Keratinocyte (primary cell): ENCODE data around the gene DHODH.

Experiments
- EZH2 ChIP-seq: IDR thresholded peaks from one replicate; pipeline ENCODE4 v1.6.1; 2012; ENCODE audit warnings: inconsistent platforms, mild to moderate bottlenecking, low read length, moderate library complexity
- TF ChIP-seq, protein P1 (sequence below), 3 experiments: IDR thresholded peaks in 1 of 3; conservative IDR thresholded peaks in 1 of 3; optimal IDR thresholded peaks in 1 of 3; 2 replicates in 2 of 3; 3 replicates in 1 of 3; pipeline versions ENCODE3 to v1.5.1; 2011; ENCODE audit warnings: low read length in 3 of 3, mild to moderate bottlenecking in 3 of 3, moderate library complexity in 2 of 3, control low read depth in 1 of 3, inconsistent platforms in 1 of 3; ENCODE audit not compliant: insufficient read depth in 2 of 3; ENCODE audit errors: extremely low read depth in 1 of 3

GRCh38 chr16:72002619-72003018 is 5.9 kb upstream of the DHODH start:
- TF ChIP-seq, protein P1, sequence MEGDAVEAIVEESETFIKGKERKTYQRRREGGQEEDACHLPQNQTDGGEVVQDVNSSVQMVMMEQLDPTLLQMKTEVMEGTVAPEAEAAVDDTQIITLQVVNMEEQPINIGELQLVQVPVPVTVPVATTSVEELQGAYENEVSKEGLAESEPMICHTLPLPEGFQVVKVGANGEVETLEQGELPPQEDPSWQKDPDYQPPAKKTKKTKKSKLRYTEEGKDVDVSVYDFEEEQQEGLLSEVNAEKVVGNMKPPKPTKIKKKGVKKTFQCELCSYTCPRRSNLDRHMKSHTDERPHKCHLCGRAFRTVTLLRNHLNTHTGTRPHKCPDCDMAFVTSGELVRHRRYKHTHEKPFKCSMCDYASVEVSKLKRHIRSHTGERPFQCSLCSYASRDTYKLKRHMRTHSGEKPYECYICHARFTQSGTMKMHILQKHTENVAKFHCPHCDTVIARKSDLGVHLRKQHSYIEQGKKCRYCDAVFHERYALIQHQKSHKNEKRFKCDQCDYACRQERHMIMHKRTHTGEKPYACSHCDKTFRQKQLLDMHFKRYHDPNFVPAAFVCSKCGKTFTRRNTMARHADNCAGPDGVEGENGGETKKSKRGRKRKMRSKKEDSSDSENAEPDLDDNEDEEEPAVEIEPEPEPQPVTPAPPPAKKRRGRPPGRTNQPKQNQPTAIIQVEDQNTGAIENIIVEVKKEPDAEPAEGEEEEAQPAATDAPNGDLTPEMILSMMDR (optimal IDR thresholded peaks at IDR 0.05 in 1 of 3, IDR thresholded peaks at IDR 0.05 in 1 of 3, conservative IDR thresholded peaks at IDR 0.05 in 1 of 3; ENCODE audit: extremely low read depth in 1 of 3, insufficient read depth in 2 of 3, low read length in 3 of 3): no peak
- no peak for TF ChIP-seq EZH2
